ENCODE measurements around the gene LANCL1. TPM values are rescaled to one million over a fixed set of nuclear protein-coding genes. Genes with fewer than 3 reads are reported as not detected.
"Not testable (repeated sequence)": the region's sequence is repeated elsewhere in the genome, so short reads cannot be mapped to it uniquely, and the experiment has no call there.

The LANCL1 gene
- total RNA-seq, 1 donor from 2014 or later: 16.4 TPM

- no peaks in the 10 kb centered on the region for H3K9me3 ChIP-seq
- no peak overlapping the region for H3K27ac ChIP-seq
- intact Hi-C loops (cut with DNase I): no loop called here
- peaks cover 46 to 87% of the 10 kb centered on the region in 2 donors for H3K36me3 ChIP-seq
- H3K4me1 ChIP-seq: no peaks in the 10 kb centered on the region
- TF ChIP-seq, protein P1, sequence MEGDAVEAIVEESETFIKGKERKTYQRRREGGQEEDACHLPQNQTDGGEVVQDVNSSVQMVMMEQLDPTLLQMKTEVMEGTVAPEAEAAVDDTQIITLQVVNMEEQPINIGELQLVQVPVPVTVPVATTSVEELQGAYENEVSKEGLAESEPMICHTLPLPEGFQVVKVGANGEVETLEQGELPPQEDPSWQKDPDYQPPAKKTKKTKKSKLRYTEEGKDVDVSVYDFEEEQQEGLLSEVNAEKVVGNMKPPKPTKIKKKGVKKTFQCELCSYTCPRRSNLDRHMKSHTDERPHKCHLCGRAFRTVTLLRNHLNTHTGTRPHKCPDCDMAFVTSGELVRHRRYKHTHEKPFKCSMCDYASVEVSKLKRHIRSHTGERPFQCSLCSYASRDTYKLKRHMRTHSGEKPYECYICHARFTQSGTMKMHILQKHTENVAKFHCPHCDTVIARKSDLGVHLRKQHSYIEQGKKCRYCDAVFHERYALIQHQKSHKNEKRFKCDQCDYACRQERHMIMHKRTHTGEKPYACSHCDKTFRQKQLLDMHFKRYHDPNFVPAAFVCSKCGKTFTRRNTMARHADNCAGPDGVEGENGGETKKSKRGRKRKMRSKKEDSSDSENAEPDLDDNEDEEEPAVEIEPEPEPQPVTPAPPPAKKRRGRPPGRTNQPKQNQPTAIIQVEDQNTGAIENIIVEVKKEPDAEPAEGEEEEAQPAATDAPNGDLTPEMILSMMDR (IDR thresholded peaks at IDR 0.05): no peak
- no peaks in the 10 kb centered on the region for H3K27me3 ChIP-seq
- no peak for DNase-seq (ENCODE audit: low spot score in 2 of 2)
- no peak overlapping the region for H3K4me3 ChIP-seq
These were observed 41.1 kb downstream of the LANCL1 start for GRCh38 chr2:210435439-210435838.

DNA sequence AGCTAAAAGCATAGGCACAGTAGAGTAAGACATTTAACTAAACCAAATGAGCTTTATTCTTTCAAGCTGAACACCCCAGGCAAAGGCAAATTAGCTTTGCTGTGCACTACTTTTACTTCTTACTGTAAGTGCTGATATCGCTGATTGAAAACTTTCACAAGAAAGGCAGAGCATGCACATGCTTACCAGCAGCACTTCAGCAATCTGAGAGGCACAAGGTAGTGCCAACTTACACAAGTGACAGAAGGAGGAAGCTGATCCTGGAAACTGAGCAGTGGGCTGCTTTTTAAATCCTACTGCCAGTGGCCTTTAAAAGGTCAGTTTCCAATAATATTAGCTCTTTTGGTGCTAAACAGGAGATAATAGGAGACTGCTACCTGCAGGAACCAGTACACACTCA is 43.9 kb downstream of the LANCL1 start:
- no peak overlapping the region for H3K27ac ChIP-seq
- no peak for DNase-seq (ENCODE audit: low spot score in 2 of 2)
- H3K27me3 ChIP-seq: no peaks in the 10 kb centered on the region
- H3K36me3 ChIP-seq: peaks cover 42 to 76% of the 10 kb centered on the region in 2 donors
- H3K4me3 ChIP-seq: no peak overlapping the region
- TF ChIP-seq, protein P1 (IDR thresholded peaks at IDR 0.05): no peak
- intact Hi-C loops (cut with DNase I): no loop called here
- H3K9me3 ChIP-seq: peaks cover under 1 to 2% of the 10 kb centered on the region in 2 donors
- no peaks in the 10 kb centered on the region for H3K4me1 ChIP-seq

DNA sequence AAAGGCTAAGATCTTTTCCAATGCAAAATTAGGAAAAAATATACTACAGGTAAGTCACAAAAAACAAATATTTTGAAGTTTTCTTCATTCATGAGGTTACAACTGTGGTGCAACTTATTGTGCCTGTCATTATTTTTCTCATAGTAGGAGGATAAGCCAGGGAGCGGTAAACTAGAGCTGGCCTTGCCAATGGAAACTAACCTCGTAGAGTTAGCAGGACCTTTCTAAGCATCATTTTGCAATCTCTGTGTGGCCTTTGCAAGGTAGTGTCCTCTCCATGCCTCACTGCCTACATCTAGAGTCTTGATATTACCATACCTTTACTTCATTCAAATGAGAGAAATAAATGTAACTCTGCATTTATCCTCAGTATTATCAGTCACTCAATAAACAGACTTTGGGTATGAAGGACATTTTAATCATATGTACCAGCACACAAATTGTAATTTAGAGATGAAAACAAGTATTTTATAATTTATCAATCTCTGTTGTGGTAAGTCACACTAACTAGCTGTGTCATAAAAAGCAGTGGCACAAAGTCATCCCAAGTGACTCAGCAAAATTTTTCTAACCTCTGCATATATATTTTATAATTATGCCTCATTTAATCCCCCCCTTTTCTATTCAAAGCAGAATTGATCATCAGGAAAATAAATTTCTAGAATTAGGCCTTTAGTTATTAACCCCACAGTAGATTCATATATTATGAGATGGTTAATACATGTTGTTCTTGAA is 47.0 kb downstream of the LANCL1 start:
- H3K9me3 ChIP-seq: peaks cover 10 to 15% of the 10 kb centered on the region in 2 donors
- H3K36me3 ChIP-seq: peaks cover 27 to 49% of the 10 kb centered on the region in 2 donors

GRCh38 chr2:210428393-210429179 is 48.0 kb downstream of the LANCL1 start:
- Histone ChIP-seq H3K27ac (no peak overlapping the region), H3K36me3 (peaks cover 21 to 41% of the 10 kb centered on the region in 2 donors), H3K4me3 (no peak overlapping the region), H3K4me1 (no peaks in the 10 kb centered on the region), H3K9me3 (peaks cover 10 to 15% of the 10 kb centered on the region in 2 donors), H3K27me3 (no peaks in the 10 kb centered on the region)
- intact Hi-C loops (cut with DNase I): no loop called here
- TF ChIP-seq, protein P1 (IDR thresholded peaks at IDR 0.05): no peak
- no peak for DNase-seq (ENCODE audit: low spot score in 2 of 2)

More for the DNA sequence above, 47.0 kb downstream of the LANCL1 start:
- TF ChIP-seq, protein P1 (IDR thresholded peaks at IDR 0.05): no peak
- Histone ChIP-seq H3K4me1 (no peaks in the 10 kb centered on the region), H3K27me3 (no peaks in the 10 kb centered on the region), H3K4me3 (no peak overlapping the region), H3K27ac (no peak overlapping the region)
- intact Hi-C loops (cut with DNase I): no loop called here
- no peak for DNase-seq (ENCODE audit: low spot score in 2 of 2)

DNA sequence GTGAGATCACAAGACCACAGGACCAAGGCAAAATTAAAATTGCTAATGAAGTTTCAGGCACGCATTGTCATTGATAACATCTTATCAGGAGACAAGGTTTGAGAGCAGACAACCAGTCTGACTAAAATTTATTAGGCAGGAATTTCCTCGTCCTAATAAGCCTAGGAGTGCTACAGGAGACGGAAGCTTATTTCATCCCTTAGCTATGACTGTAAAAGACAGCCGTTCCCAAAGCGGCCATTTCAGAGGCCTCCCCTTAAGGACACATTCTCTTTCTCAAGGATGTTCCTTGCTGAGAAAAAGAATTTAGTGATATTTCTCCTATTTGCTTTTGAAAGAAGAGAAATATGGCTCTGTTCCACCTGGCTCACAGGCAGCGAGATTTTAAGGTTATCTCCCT is 49.2 kb downstream of the LANCL1 start:
- DNase-seq (ENCODE audit: low spot score in 2 of 2); H3K4me3 ChIP-seq; H3K27me3 ChIP-seq; H3K4me1 ChIP-seq; H3K27ac ChIP-seq; intact Hi-C loops (cut with DNase I): not testable (repeated sequence)
- Histone ChIP-seq H3K36me3 (peaks cover 9 to 28% of the 10 kb centered on the region in 2 donors), H3K9me3 (peaks cover 10 to 15% of the 10 kb centered on the region in 2 donors)

GRCh38 chr2:210422366-210422765 is 54.2 kb downstream of the LANCL1 start:
- Histone ChIP-seq H3K27ac (no peak overlapping the region), H3K9me3 (peaks cover 6 to 11% of the 10 kb centered on the region in 2 donors), H3K4me3 (no peak overlapping the region), H3K27me3 (no peaks in the 10 kb centered on the region), H3K4me1 (no peaks in the 10 kb centered on the region), H3K36me3 (no peaks in the 10 kb centered on the region)
- TF ChIP-seq, protein P1 (IDR thresholded peaks at IDR 0.05): no peak
- no peak for DNase-seq (ENCODE audit: low spot score in 2 of 2)
- intact Hi-C loops (cut with DNase I): no loop called here

Data from ascending aorta (tissue), 2 donors.